ENCODE data around the gene MYO1E.

MYO1E gene

GRCh38 chr15:59369597-59369996 is 3.1 kb downstream of the MYO1E start:
- Mint-ChIP-seq H3K4me1 (peaks cover 17% of the 10 kb centered on the region), H3K27ac (no peak overlapping the region), H3K27me3 (peaks cover 30% of the 10 kb centered on the region), H3K9me3 (no peaks in the 10 kb centered on the region), H3K4me3 (no peak overlapping the region), H3K36me3 (no peaks in the 10 kb centered on the region)

- H3K4me3 Mint-ChIP-seq, result no peak overlapping the region
- no peaks in the 10 kb centered on the region for H3K9me3 Mint-ChIP-seq
- H3K27me3 Mint-ChIP-seq, result peaks cover 15% of the 10 kb centered on the region
- H3K27ac Mint-ChIP-seq, result no peak overlapping the region
- H3K4me1 Mint-ChIP-seq, result peaks cover 6% of the 10 kb centered on the region
- no peaks in the 10 kb centered on the region for H3K36me3 Mint-ChIP-seq
These were observed 5.6 kb downstream of the MYO1E start for GRCh38 chr15:59367022-59367451.

- H3K4me1 Mint-ChIP-seq, result peaks cover 6% of the 10 kb centered on the region
These were observed 6.2 kb downstream of the MYO1E start for GRCh38 chr15:59366333-59367021.

GRCh38 chr15:59364248-59364647 is 8.4 kb downstream of the MYO1E start:
- Mint-ChIP-seq H3K4me3 (no peak overlapping the region), H3K4me1 (no peaks in the 10 kb centered on the region)

More at GRCh38 chr15:59366333-59367021, 6.2 kb downstream of the MYO1E start:
- Mint-ChIP-seq H3K27me3 (peaks cover 15% of the 10 kb centered on the region), H3K36me3 (no peaks in the 10 kb centered on the region), H3K4me3 (no peak overlapping the region), H3K27ac (no peak overlapping the region), H3K9me3 (no peaks in the 10 kb centered on the region)

DNA sequence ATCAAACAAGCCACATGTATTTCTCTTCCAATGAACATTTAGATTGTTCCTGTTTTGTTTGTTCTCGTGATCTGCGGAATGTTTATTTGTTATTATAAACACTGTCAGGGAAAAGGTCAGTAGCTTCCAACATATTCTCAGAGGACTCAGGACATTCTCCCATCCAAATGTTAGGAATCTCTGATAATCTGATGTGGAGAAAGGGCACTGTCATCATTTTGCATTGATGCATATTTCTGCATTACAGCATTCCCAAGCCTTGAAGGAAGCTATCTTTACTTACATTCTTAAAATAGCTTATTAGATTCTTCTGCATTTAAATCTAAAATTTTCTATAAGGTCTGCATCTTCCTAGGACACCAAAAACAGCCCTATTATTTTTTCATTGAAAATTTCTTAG is 10.3 kb downstream of the MYO1E start:
- Mint-ChIP-seq H3K36me3 (no peaks in the 10 kb centered on the region), H3K9me3 (no peaks in the 10 kb centered on the region), H3K4me1 (no peaks in the 10 kb centered on the region), H3K27me3 (peaks cover 4% of the 10 kb centered on the region), H3K4me3 (no peak overlapping the region), H3K27ac (no peak overlapping the region)

More at GRCh38 chr15:59364248-59364647, 8.4 kb downstream of the MYO1E start:
- Mint-ChIP-seq H3K36me3 (no peaks in the 10 kb centered on the region), H3K9me3 (no peaks in the 10 kb centered on the region), H3K27ac (no peak overlapping the region), H3K27me3 (peaks cover 7% of the 10 kb centered on the region)

DNA sequence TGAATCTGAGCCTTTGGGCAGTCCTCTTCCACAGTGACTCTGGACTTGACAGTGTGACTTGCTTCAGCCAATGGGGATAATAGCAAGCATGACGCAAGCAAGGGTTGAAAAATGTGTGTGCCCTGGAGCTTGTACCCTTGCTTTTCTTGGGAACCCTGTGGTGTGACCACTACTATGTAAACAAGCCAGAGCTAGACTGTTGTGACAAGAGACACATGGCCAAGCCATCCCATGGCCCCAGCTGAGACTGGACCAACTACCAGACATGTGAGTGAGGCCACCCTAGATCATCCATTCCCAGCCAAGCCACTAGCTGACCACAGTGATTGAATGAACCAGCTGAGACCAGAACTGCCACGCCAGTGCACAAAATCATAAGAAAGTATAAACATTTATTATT is 11.8 kb downstream of the MYO1E start:
- Mint-ChIP-seq H3K27ac (no peak overlapping the region), H3K36me3 (no peaks in the 10 kb centered on the region), H3K4me1 (no peaks in the 10 kb centered on the region), H3K27me3 (peaks cover 3% of the 10 kb centered on the region), H3K4me3 (no peak overlapping the region), H3K9me3 (no peaks in the 10 kb centered on the region)

GRCh38 chr15:59360305-59360704 is 12.4 kb downstream of the MYO1E start:
- no peak overlapping the region for H3K27ac Mint-ChIP-seq
- H3K4me3 Mint-ChIP-seq, result no peak overlapping the region
- H3K9me3 Mint-ChIP-seq, result no peaks in the 10 kb centered on the region
- H3K36me3 Mint-ChIP-seq, result no peaks in the 10 kb centered on the region
- H3K27me3 Mint-ChIP-seq, result peaks cover 3% of the 10 kb centered on the region
- H3K4me1 Mint-ChIP-seq, result peaks cover 4% of the 10 kb centered on the region

DNA sequence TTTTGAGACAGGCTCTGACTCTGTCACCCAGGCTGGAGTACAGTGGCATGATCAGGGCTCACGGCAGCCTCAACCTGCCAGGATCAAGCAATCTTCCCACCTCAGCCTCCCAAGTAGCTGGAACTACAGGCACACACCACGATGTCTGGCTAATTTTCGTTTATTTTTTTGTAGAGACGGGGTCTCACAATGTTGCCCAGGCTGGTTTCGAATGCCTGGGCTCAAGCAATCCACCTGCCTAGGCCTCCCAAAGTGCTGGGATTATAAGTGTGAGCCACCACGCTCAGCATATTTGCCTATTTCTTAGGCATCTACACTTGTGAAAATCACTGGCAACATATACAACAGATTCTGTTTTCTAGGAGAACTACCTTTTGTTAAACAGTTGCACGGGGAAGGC is 16.9 kb downstream of the MYO1E start:
- H3K27me3 Mint-ChIP-seq, result no peaks in the 10 kb centered on the region
- H3K4me3 Mint-ChIP-seq, result no peak overlapping the region
- H3K4me1 Mint-ChIP-seq, result peaks cover 20% of the 10 kb centered on the region
- no peaks in the 10 kb centered on the region for H3K9me3 Mint-ChIP-seq
- no peak overlapping the region for H3K27ac Mint-ChIP-seq
- H3K36me3 Mint-ChIP-seq, result no peaks in the 10 kb centered on the region

GRCh38 chr15:59354417-59355031 is 18.1 kb downstream of the MYO1E start:
- Mint-ChIP-seq H3K4me3 (no peak overlapping the region), H3K9me3 (no peaks in the 10 kb centered on the region), H3K27ac (no peak overlapping the region), H3K27me3 (no peaks in the 10 kb centered on the region), H3K4me1 (peaks cover 24% of the 10 kb centered on the region), H3K36me3 (no peaks in the 10 kb centered on the region)

DNA sequence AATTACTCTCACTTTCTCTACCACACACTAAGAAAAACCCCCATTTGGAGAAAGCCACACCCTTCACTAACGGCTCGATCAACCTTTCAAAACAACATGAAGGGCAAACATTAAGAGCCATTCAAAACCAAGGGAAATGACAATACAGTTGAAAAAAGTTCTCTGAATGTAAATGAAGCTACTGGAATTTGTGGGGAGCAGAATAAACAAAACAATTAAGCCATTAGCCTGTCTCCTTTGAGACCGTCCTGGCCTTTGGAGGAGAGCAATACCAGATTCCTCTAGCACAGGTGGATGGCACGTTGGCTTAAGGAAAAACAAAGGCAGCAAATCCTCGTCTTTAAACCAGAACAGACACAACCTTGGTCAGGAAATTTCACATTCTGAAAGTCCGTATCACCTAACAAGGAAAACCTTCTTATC is 18.7 kb downstream of the MYO1E start:
- H3K36me3 Mint-ChIP-seq, result no peaks in the 10 kb centered on the region
- H3K27me3 Mint-ChIP-seq, result no peaks in the 10 kb centered on the region
- peaks cover 24% of the 10 kb centered on the region for H3K4me1 Mint-ChIP-seq
- H3K27ac Mint-ChIP-seq, result no peak overlapping the region
- no peaks in the 10 kb centered on the region for H3K9me3 Mint-ChIP-seq
- no peak overlapping the region for H3K4me3 Mint-ChIP-seq

GRCh38 chr15:59352683-59353082 is 20.0 kb downstream of the MYO1E start:
- Mint-ChIP-seq H3K4me3 (no peak overlapping the region), H3K27me3 (no peaks in the 10 kb centered on the region), H3K27ac (no peak overlapping the region), H3K9me3 (no peaks in the 10 kb centered on the region), H3K36me3 (no peaks in the 10 kb centered on the region), H3K4me1 (peaks cover 24% of the 10 kb centered on the region)

DNA sequence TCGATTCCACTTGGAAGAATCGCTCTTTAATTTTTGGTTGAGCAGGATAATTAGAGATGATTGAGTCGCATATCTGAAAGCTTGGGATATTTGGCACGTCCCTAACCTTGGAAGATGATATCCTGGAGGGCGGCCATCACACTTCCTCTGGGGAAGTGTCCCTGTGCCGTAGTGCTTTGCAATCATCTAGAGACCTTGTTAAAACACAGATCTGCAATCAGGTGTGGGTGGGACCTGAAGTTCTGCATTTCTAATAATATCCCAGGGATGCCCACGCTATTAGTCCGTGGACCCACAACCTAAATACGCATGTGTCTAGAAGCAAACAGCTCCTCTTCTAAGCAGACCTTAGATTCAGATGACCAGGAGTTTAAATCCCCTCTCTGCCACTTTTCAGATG is 20.5 kb downstream of the MYO1E start:
- no peak overlapping the region for H3K27ac Mint-ChIP-seq
- no peaks in the 10 kb centered on the region for H3K36me3 Mint-ChIP-seq
- H3K4me1 Mint-ChIP-seq, result peaks cover 24% of the 10 kb centered on the region
- no peaks in the 10 kb centered on the region for H3K27me3 Mint-ChIP-seq
- no peaks in the 10 kb centered on the region for H3K9me3 Mint-ChIP-seq
- H3K4me3 Mint-ChIP-seq, result no peak overlapping the region

- no peaks in the 10 kb centered on the region for H3K36me3 Mint-ChIP-seq
- H3K9me3 Mint-ChIP-seq, result no peaks in the 10 kb centered on the region
- H3K27ac Mint-ChIP-seq, result no peak overlapping the region
- H3K4me3 Mint-ChIP-seq, result no peak overlapping the region
- H3K27me3 Mint-ChIP-seq, result no peaks in the 10 kb centered on the region
- H3K4me1 Mint-ChIP-seq, result peaks cover 21% of the 10 kb centered on the region
These were observed 22.3 kb downstream of the MYO1E start for GRCh38 chr15:59350421-59350732.

- Mint-ChIP-seq H3K9me3 (no peaks in the 10 kb centered on the region), H3K4me3 (no peak overlapping the region), H3K27me3 (no peaks in the 10 kb centered on the region), H3K4me1 (peaks cover 16% of the 10 kb centered on the region), H3K27ac (no peak overlapping the region), H3K36me3 (no peaks in the 10 kb centered on the region)
These were observed 22.8 kb downstream of the MYO1E start for GRCh38 chr15:59349680-59350420.

DNA sequence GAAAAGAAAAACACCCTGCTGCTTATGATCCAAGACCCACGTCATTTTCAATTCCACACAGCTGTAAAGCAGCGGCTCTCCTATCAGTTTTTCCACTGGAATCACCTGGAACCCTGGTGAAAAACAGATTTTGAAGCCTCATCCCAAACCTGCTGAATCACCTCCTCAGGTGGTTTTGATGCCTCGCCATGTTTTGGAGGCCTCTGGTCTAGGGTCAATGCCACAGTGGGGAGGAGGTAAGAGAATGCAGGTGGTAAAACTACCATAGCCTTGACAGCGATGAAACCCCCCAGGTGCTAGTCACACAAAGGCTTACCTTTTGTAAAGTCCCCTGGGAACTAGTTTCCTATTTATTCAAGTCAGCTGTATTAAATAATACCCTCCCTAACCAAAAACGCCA is 24.8 kb downstream of the MYO1E start:
- Mint-ChIP-seq H3K36me3 (no peaks in the 10 kb centered on the region), H3K4me3 (no peak overlapping the region), H3K27me3 (no peaks in the 10 kb centered on the region), H3K4me1 (peaks cover 4% of the 10 kb centered on the region), H3K9me3 (no peaks in the 10 kb centered on the region), H3K27ac (no peak overlapping the region)

DNA sequence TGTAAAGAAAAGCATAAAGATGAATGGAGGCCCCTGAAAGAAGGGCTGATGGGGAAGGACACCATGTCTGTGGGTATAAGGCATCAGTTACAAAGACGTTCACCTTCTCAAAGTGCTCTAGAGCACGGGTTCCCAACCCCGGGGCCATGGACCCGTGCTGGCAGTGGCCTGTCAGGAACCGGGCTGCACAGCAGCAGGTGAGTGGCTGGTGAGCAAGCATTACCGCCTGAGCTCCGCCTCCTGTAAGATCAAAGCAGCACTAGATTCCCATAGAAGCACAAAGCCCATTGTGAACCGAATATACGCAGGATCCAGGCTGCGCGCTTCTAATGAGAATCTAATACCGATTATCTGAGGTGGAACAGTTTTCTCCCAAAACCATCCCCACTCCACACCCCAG is 25.7 kb downstream of the MYO1E start:
- Mint-ChIP-seq H3K9me3 (peaks cover 4% of the 10 kb centered on the region), H3K4me1 (peaks cover 4% of the 10 kb centered on the region), H3K36me3 (no peaks in the 10 kb centered on the region), H3K27me3 (no peaks in the 10 kb centered on the region), H3K4me3 (no peak overlapping the region), H3K27ac (no peak overlapping the region)

All from activated naive CD4-positive, alpha-beta T cell treated with anti-CD3 and anti-CD28 coated beads, Interleukin-2, amount 50 U/mL, for 24 hours (primary cell).